ENCODE data around the gene GSTCD.

Gene GSTCD

DNA sequence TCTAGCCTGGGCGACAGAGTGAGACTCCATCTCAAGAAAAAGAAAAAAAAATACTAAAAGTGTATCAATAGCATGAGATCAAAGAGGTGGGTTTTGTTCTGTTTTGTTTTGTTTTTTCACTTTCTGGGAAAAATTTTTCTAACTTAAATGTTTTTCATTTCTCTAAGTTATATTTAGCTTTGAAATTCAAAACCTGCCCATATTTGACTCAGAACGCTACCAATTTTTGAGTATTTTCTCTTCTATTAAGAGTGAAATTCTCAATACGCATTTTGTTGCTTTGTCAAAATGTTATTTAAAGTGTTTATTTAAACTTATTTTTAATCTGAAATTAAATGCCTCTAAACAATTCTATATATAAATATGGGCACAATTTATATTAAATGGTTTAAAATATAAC lies 39.6 kb downstream of the GSTCD start:
- POLR2A ChIA-PET = no interaction called here
- DNase-seq = no peak
- H3K9me3 ChIP-seq (ENCODE audit: control extremely low read depth in 1 of 5, control insufficient read depth in 4 of 5, insufficient read depth in 2 of 5, low read depth in 1 of 5, low read length in 4 of 5) = no peaks in the 10 kb centered on the region
- no CpG with 5 or more reads among the region's 3 CpGs for WGBS (ENCODE audit: insufficient coverage)
- CTCF ChIA-PET = no interaction called here
- H3K27ac ChIP-seq (ENCODE audit: insufficient read depth in 1 of 2, low read depth in 1 of 2, low read length in 2 of 2, poor library complexity in 1 of 2, severe bottlenecking in 2 of 2) = no peak overlapping the region
- H3K36me3 ChIP-seq (ENCODE audit: control insufficient read depth in 4 of 4, insufficient read depth in 4 of 4, low read length in 3 of 4) = peaks cover 0 to 5% (median 0%) of the 10 kb centered on the region in 4 experiments
- H3K27me3 ChIP-seq (replicated peaks in 2 of 5; ENCODE audit: control insufficient read depth in 4 of 5, insufficient read depth in 5 of 5, low read length in 4 of 5) = no peaks in the 10 kb centered on the region
- H3K4me1 ChIP-seq (ENCODE audit: control extremely low read depth in 1 of 4, control insufficient read depth in 4 of 4, insufficient read depth in 4 of 4, low read length in 3 of 4) = no peaks in the 10 kb centered on the region
- H3K4me3 ChIP-seq (ENCODE audit: control insufficient read depth in 1 of 7, extremely low read depth in 1 of 7, insufficient read depth in 4 of 7, low read depth in 2 of 7, low read length in 6 of 7) = no peak overlapping the region

DNA sequence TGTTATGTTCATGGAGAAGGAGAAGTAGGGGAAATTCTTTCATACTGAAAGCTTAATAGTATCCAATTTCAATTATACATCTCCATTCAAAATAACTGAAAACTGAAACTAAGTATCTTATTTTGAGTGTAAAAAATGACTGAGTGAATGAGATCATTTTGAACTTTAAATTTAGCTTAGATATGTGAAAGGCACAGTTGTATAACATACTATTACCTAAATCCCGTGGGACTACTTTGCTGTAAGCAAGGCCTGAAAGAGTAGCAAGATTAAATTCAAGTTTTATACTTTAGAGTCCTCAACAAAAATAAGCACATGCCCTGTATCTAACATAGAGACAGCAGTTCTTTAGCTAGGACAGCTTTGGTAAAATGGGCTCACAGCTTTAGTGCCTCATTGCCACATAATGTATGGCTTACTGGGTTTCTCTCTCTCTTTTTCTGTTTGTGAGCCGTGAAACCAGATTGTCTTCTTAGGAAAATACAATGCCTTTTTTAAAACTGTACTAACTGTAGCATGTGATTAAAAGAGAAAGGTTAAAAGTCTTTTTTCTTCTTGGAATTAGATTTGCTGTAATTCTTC lies 43.2 kb downstream of the GSTCD start:
- CTCF ChIA-PET = interaction anchor here (1.1 kb wide), 1 partner anchor 9 kb away, joined by 3 read pairs; no protein-coding TSS in a partner anchor

GRCh38 chr4:105753361-105753760 lies 44.8 kb downstream of the GSTCD start:
- Histone ChIP-seq H3K36me3 (ENCODE audit: control insufficient read depth in 4 of 4, insufficient read depth in 4 of 4, low read length in 3 of 4) (no peaks in the 10 kb centered on the region), H3K27me3 (replicated peaks in 2 of 5; ENCODE audit: control insufficient read depth in 4 of 5, insufficient read depth in 5 of 5, low read length in 4 of 5) (no peaks in the 10 kb centered on the region), H3K27ac (ENCODE audit: insufficient read depth in 1 of 2, low read depth in 1 of 2, low read length in 2 of 2, poor library complexity in 1 of 2, severe bottlenecking in 2 of 2) (no peak overlapping the region), H3K4me1 (ENCODE audit: control extremely low read depth in 1 of 4, control insufficient read depth in 4 of 4, insufficient read depth in 4 of 4, low read length in 3 of 4) (no peaks in the 10 kb centered on the region), H3K4me3 (ENCODE audit: control insufficient read depth in 1 of 7, extremely low read depth in 1 of 7, insufficient read depth in 4 of 7, low read depth in 2 of 7, low read length in 6 of 7) (no peak overlapping the region), H3K9me3 (ENCODE audit: control extremely low read depth in 1 of 5, control insufficient read depth in 4 of 5, insufficient read depth in 2 of 5, low read depth in 1 of 5, low read length in 4 of 5) (no peaks in the 10 kb centered on the region)
- no CpG with 5 or more reads among the region's 1 CpG for WGBS (ENCODE audit: insufficient coverage)
- POLR2A ChIA-PET = no interaction called here
- CTCF ChIA-PET = no interaction called here
- no peak for DNase-seq

More for the DNA sequence above, 43.2 kb downstream of the GSTCD start:
- POLR2A ChIA-PET = no interaction called here
- Histone ChIP-seq H3K4me3 (ENCODE audit: control insufficient read depth in 1 of 7, extremely low read depth in 1 of 7, insufficient read depth in 4 of 7, low read depth in 2 of 7, low read length in 6 of 7) (no peak overlapping the region), H3K9me3 (ENCODE audit: control extremely low read depth in 1 of 5, control insufficient read depth in 4 of 5, insufficient read depth in 2 of 5, low read depth in 1 of 5, low read length in 4 of 5) (no peaks in the 10 kb centered on the region), H3K27ac (ENCODE audit: insufficient read depth in 1 of 2, low read depth in 1 of 2, low read length in 2 of 2, poor library complexity in 1 of 2, severe bottlenecking in 2 of 2) (no peak overlapping the region), H3K27me3 (replicated peaks in 2 of 5; ENCODE audit: control insufficient read depth in 4 of 5, insufficient read depth in 5 of 5, low read length in 4 of 5) (no peaks in the 10 kb centered on the region), H3K36me3 (ENCODE audit: control insufficient read depth in 4 of 4, insufficient read depth in 4 of 4, low read length in 3 of 4) (peaks cover 0 to 5% (median 0%) of the 10 kb centered on the region in 4 experiments), H3K4me1 (ENCODE audit: control extremely low read depth in 1 of 4, control insufficient read depth in 4 of 4, insufficient read depth in 4 of 4, low read length in 3 of 4) (no peaks in the 10 kb centered on the region)
- no peak for DNase-seq
- no CpG with 5 or more reads among the region's 2 CpGs for WGBS (ENCODE audit: insufficient coverage)

DNA sequence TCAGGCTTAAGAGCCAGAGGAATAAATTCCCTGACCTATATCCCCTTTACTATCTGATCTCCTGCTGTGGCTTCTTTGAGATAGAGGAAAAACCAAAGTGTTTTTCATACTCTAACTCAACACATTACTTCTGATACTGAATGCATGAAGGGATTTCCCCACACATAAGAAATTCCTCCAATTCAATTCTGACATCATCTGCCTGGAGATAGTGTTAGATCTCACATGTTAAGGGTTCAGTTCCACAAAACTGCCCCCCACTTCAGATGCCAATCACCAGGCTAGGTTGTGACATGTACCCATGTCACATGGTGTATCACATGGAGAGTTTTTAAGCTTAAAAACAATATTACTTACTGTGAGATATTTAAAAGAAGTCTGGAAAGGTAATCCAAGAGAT lies 46.8 kb downstream of the GSTCD start:
- Histone ChIP-seq H3K27me3 (replicated peaks in 2 of 5; ENCODE audit: control insufficient read depth in 4 of 5, insufficient read depth in 5 of 5, low read length in 4 of 5) (no peaks in the 10 kb centered on the region), H3K4me3 (ENCODE audit: control insufficient read depth in 1 of 7, extremely low read depth in 1 of 7, insufficient read depth in 4 of 7, low read depth in 2 of 7, low read length in 6 of 7) (no peak overlapping the region), H3K4me1 (ENCODE audit: control extremely low read depth in 1 of 4, control insufficient read depth in 4 of 4, insufficient read depth in 4 of 4, low read length in 3 of 4) (no peaks in the 10 kb centered on the region), H3K9me3 (ENCODE audit: control extremely low read depth in 1 of 5, control insufficient read depth in 4 of 5, insufficient read depth in 2 of 5, low read depth in 1 of 5, low read length in 4 of 5) (no peaks in the 10 kb centered on the region), H3K27ac (ENCODE audit: insufficient read depth in 1 of 2, low read depth in 1 of 2, low read length in 2 of 2, poor library complexity in 1 of 2, severe bottlenecking in 2 of 2) (no peak overlapping the region), H3K36me3 (ENCODE audit: control insufficient read depth in 4 of 4, insufficient read depth in 4 of 4, low read length in 3 of 4) (no peaks in the 10 kb centered on the region)
- no peak for DNase-seq
- ChIA-PET POLR2A (no interaction called here), CTCF (no interaction called here)

- H3K27ac ChIP-seq (ENCODE audit: insufficient read depth in 1 of 2, low read depth in 1 of 2, low read length in 2 of 2, poor library complexity in 1 of 2, severe bottlenecking in 2 of 2) = no peak overlapping the region
- no peaks in the 10 kb centered on the region for H3K9me3 ChIP-seq (ENCODE audit: control extremely low read depth in 1 of 5, control insufficient read depth in 4 of 5, insufficient read depth in 2 of 5, low read depth in 1 of 5, low read length in 4 of 5)
- ChIA-PET CTCF (no interaction called here), POLR2A (no interaction called here)
- no peaks in the 10 kb centered on the region for H3K36me3 ChIP-seq (ENCODE audit: control insufficient read depth in 4 of 4, insufficient read depth in 4 of 4, low read length in 3 of 4)
- H3K4me3 ChIP-seq (ENCODE audit: control insufficient read depth in 1 of 7, extremely low read depth in 1 of 7, insufficient read depth in 4 of 7, low read depth in 2 of 7, low read length in 6 of 7) = no peak overlapping the region
- H3K4me1 ChIP-seq (ENCODE audit: control extremely low read depth in 1 of 4, control insufficient read depth in 4 of 4, insufficient read depth in 4 of 4, low read length in 3 of 4) = no peaks in the 10 kb centered on the region
- DNase-seq = no peak
- H3K27me3 ChIP-seq (replicated peaks in 2 of 5; ENCODE audit: control insufficient read depth in 4 of 5, insufficient read depth in 5 of 5, low read length in 4 of 5) = no peaks in the 10 kb centered on the region
- WGBS (ENCODE audit: insufficient coverage) = no CpG with 5 or more reads among the region's 1 CpG
These were observed 50.4 kb downstream of the GSTCD start for GRCh38 chr4:105758958-105759357.

GRCh38 chr4:105765690-105766407 lies 57.3 kb downstream of the GSTCD start:
- peaks cover 0 to 3% (median 0%) of the 10 kb centered on the region in 5 experiments for H3K9me3 ChIP-seq (ENCODE audit: control extremely low read depth in 1 of 5, control insufficient read depth in 4 of 5, insufficient read depth in 2 of 5, low read depth in 1 of 5, low read length in 4 of 5)
- DNase-seq = no peak
- ChIA-PET POLR2A (no interaction called here), CTCF (interaction anchor here (0.6 kb wide), 1 partner anchor 50 kb away, joined by 3 read pairs; no protein-coding TSS in a partner anchor)
- peaks cover 0 to 3% (median 2%) of the 10 kb centered on the region in 4 experiments for H3K36me3 ChIP-seq (ENCODE audit: control insufficient read depth in 4 of 4, insufficient read depth in 4 of 4, low read length in 3 of 4)
- no peak overlapping the region for H3K27ac ChIP-seq (ENCODE audit: insufficient read depth in 1 of 2, low read depth in 1 of 2, low read length in 2 of 2, poor library complexity in 1 of 2, severe bottlenecking in 2 of 2)
- no peaks in the 10 kb centered on the region for H3K4me1 ChIP-seq (ENCODE audit: control extremely low read depth in 1 of 4, control insufficient read depth in 4 of 4, insufficient read depth in 4 of 4, low read length in 3 of 4)
- no peak overlapping the region for H3K4me3 ChIP-seq (ENCODE audit: control insufficient read depth in 1 of 7, extremely low read depth in 1 of 7, insufficient read depth in 4 of 7, low read depth in 2 of 7, low read length in 6 of 7)
- H3K27me3 ChIP-seq (replicated peaks in 2 of 5; ENCODE audit: control insufficient read depth in 4 of 5, insufficient read depth in 5 of 5, low read length in 4 of 5) = no peaks in the 10 kb centered on the region
- WGBS (ENCODE audit: insufficient coverage) = 93% methylated on average over 3 of the region's 6 CpGs

- WGBS (ENCODE audit: insufficient coverage) = no CpG with 5 or more reads among the region's 2 CpGs
- no peak for DNase-seq
- H3K9me3 ChIP-seq (ENCODE audit: control extremely low read depth in 1 of 5, control insufficient read depth in 4 of 5, insufficient read depth in 2 of 5, low read depth in 1 of 5, low read length in 4 of 5) = peaks cover 0 to 3% (median 0%) of the 10 kb centered on the region in 5 experiments
- no peak overlapping the region for H3K27ac ChIP-seq (ENCODE audit: insufficient read depth in 1 of 2, low read depth in 1 of 2, low read length in 2 of 2, poor library complexity in 1 of 2, severe bottlenecking in 2 of 2)
- H3K27me3 ChIP-seq (replicated peaks in 2 of 5; ENCODE audit: control insufficient read depth in 4 of 5, insufficient read depth in 5 of 5, low read length in 4 of 5) = no peaks in the 10 kb centered on the region
- ChIA-PET POLR2A (no interaction called here), CTCF (no interaction called here)
- no peaks in the 10 kb centered on the region for H3K4me1 ChIP-seq (ENCODE audit: control extremely low read depth in 1 of 4, control insufficient read depth in 4 of 4, insufficient read depth in 4 of 4, low read length in 3 of 4)
- no peak overlapping the region for H3K4me3 ChIP-seq (ENCODE audit: control insufficient read depth in 1 of 7, extremely low read depth in 1 of 7, insufficient read depth in 4 of 7, low read depth in 2 of 7, low read length in 6 of 7)
- peaks cover 0 to 3% (median 2%) of the 10 kb centered on the region in 4 experiments for H3K36me3 ChIP-seq (ENCODE audit: control insufficient read depth in 4 of 4, insufficient read depth in 4 of 4, low read length in 3 of 4)
These were observed 59.0 kb downstream of the GSTCD start for GRCh38 chr4:105767579-105767978.
